GM18873 (cell line): Measurements from ENCODE around the gene PGLYRP3.

Source experiments
- ATAC-seq: cut with Tn5 transposase; IDR thresholded peaks from one replicate; pipeline ENCODE4 v1.9.1; 2021; ENCODE audit warnings: mild to moderate bottlenecking, moderate library complexity, moderate number of reproducible peaks; ENCODE audit not compliant: unreplicated experiment, low FRiP score

Gene PGLYRP3

GRCh38 chr1:153265457-153265856 is 47.3 kb downstream of the PGLYRP3 start:
- ATAC-seq: no peak

DNA sequence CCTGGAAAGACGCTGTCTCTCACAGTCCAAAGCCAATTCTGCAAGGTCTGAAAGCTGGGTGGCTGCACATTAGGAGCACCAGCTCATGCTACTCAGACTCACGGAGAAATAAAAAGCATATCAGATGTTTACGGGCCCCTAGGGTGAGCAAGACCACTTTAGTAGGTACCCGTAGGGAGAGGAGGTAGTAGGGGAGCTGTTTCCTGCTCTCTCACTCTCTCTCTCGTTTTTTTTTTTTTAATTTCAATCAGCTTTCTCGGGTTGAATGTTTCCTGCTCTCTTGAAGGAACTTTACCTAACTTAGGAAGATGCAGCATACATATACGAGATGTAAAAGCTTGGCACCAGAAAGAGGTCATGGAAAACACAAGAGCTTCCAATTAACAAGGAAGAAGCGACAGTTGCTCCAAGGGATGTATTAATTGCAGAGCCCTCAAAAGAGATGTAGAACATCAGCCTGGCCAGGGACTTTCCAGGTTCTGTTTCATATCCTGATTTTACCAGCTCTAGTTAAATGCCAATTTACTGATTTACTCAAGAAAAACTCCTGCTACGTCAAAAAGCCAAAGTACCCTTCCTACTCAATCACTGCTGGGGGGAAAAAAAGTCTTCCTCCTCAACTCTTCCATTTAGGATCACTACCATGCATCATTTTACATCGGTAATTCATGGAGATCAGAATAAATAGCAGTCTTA is 50.1 kb downstream of the PGLYRP3 start:
- ATAC-seq: no peak

GRCh38 chr1:153262070-153262366 is 50.7 kb downstream of the PGLYRP3 start:
- ATAC-seq: no peak

DNA sequence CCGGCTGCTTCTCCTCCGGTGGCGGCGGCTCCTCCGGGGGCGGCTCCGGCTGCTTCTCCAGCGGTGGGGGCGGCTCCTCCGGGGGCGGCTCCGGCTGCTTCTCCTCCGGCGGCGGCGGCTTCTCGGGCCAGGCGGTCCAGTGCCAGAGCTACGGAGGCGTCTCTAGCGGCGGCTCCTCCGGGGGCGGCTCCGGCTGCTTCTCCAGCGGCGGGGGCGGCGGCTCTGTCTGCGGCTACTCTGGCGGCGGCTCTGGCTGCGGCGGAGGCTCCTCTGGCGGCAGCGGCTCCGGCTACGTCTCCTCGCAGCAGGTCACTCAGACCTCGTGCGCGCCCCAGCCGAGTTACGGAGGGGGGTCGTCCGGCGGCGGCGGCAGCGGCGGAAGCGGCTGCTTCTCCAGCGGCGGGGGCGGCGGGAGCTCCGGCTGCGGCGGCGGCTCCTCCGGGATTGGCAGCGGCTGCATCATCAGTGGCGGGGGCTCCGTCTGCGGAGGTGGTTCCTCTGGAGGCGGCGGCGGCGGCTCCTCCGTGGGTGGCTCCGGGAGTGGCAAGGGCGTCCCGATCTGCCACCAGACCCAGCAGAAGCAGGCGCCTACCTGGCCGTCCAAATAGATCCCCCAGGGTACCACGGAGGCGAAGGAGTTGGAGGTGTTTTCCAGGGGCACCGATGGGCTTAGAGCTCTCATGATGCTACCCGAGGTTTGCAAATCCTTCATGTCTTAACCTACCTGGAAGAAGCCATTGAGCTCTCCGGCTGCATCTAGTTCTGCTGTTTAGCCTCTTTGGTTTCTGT is 51.3 kb downstream of the PGLYRP3 start:
- ATAC-seq: no peak

DNA sequence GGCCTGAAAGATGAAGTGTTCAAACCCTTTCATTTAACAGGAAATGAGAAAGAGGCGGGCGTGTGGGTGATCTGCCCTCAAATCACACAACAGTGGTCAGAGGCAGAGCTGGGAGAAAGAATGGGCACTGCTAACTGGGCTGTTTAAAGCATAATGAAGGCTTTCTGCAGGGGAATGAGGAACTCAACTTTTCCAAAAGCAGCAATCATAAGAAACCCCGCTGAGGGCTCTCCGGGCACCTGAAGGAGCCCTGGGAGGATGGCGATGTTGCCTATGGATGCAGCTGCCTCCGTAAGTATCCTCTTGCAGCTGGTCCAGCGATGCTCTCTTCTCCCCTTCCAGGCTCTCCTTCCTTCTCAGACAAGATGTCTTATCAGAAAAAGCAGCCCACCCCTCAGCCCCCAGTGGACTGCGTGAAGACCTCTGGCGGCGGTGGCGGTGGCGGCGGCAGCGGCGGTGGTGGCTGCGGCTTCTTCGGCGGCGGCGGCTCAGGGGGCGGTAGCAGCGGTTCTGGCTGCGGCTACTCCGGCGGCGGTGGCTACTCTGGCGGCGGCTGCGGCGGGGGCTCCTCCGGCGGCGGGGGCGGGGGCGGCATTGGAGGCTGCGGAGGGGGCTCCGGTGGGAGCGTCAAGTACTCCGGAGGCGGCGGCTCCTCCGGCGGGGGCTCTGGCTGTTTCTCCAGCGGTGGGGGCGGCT is 52.0 kb downstream of the PGLYRP3 start:
- no peak for ATAC-seq

DNA sequence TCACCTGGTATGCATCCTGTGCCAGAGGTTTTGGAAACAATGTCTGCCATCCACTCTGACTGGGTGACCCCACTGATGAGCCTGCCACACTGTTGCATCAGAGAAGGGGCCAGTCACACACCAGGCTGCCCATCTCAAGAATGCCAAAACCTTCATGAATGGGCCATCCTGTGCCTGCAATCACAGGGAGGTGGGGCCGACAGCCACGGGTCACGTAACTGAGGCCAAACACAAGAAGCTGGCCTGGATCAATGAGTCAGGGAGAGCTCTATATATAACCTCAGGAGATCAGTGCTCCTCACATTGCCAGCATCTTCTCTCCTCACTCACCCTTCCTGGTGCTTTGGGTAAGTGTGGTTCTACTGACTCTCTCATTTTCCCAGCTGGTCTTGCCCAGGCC is 53.4 kb downstream of the PGLYRP3 start, which contains the start of gene LORICRIN:
LORICRIN (plus strand) TSS at position 301 of the 400 bp plus-strand sequence. CDS start 1,263 bp downstream, outside the sequence.
- ATAC-seq: no peak

GRCh38 chr1:153253693-153254092 is 59.1 kb downstream of the PGLYRP3 start:
- no peak for ATAC-seq

GRCh38 chr1:153253076-153253475 is 59.7 kb downstream of the PGLYRP3 start:
- no peak for ATAC-seq

GRCh38 chr1:153251988-153252387 is 60.8 kb downstream of the PGLYRP3 start:
- no peak for ATAC-seq

- no peak for ATAC-seq
Measured at GRCh38 chr1:153251562-153251961, 61.2 kb downstream of the PGLYRP3 start.

- no peak for ATAC-seq
Measured at GRCh38 chr1:153251087-153251486, 61.7 kb downstream of the PGLYRP3 start.

DNA sequence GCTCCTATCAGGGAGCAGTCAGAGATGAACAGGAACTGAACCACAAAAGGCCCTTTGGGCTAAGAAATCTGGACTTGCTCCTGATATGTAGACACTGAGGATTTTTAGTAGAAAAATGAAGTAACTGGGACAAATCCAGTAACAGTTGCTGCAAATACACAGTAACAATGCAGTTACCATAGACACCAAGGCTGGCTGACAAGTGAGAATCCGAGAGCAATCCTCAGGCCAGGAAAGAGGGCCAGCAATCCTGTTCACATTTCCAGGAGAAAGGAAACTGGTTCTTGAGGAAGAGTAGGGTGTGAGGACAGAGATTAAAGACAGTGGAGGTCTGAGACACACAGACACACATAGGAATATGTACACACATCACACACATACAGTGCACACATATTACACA is 62.6 kb downstream of the PGLYRP3 start:
- ATAC-seq: no peak

DNA sequence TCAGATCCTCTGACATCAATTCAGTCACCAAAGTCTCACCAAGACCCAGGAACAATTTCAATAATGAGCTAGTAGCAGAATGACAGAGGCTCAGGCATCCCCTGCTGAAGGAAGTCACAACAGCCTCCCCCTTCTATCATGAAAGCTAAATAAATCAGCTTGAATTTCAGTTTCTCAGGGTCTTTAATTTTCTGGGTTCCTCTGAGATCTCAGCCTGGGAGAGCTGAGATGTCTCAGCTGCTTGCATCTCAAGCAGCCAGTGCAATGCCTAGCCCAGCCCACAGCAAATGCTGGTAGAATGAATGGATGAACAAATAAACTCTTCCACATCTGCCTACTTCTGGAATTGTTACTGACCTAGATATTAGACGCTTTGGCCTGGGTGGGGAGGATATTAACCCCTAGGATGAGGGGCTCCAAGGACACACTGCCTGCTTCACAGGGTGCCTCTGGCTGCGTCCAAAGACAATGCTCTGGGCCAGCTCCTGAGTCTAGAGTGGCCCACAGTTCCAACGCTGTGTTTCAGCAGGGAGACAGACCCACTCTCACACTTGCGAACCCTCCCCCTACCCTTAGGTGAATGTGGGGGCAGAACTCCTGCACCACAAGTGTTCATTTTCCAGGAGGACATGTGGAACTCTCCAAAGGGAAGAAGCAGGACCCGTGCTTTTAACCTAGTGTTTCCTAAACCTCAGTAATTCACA is 64.4 kb downstream of the PGLYRP3 start:
- ATAC-seq: no peak
